IMR-90 (cell line): ENCODE data around the gene ARRB1. TPM values are rescaled to one million over a fixed set of nuclear protein-coding genes. Genes with fewer than 3 reads are reported as not detected.
A peak's percentile ranks its signal among the peaks of the same experiment; 100 is the strongest.

Experiments used
- ATAC-seq: fragments of 200-7000 bp; cut with Tn5 transposase; 2 replicates; pipeline ENCODE4 v1.9.1; 2020; ENCODE audit warnings: low read depth, mild to moderate bottlenecking, moderate library complexity
- BruUV-seq: library from RNA; stranded (reverse); fragments of 400-500 nt; replicated peaks from 2 replicates; lab custom pipeline; 2021; lab: Mats Ljungman, UMichigan
- CTCF ChIA-PET: fragments of 300-600 bp; formaldehyde crosslinking; extraction: SDS; loops from one replicate; lab custom pipeline; 2021; ENCODE audit warnings: antibody characterized with exemption; lab: Yijun Ruan, JAX
- POLR2A ChIA-PET: fragments of 300-600 bp; sonication (Branson Sonifier 250); formaldehyde crosslinking; loops from one replicate; lab custom pipeline; 2022; ENCODE audit warnings: antibody characterized with exemption; ENCODE audit not compliant: unreplicated experiment; lab: Charles Lee
- DNase-seq: peaks from one replicate; pipeline ENCODE4 v3.0.0; 2013
- H2AFZ ChIP-seq: replicated peaks from 2 replicates; pipeline ENCODE3; 2013; ENCODE audit warnings: low read length, mild to moderate bottlenecking; ENCODE audit not compliant: poor library complexity
- H2AK5ac ChIP-seq: 2 replicates; pipeline ENCODE4 v1.6.1; 2013; ENCODE audit warnings: low read depth, low read length, inconsistent platforms
- H2AK9ac ChIP-seq: replicated peaks from 2 replicates; pipeline ENCODE3; 2013; ENCODE audit warnings: mild to moderate bottlenecking, low read depth, low read length, moderate library complexity; ENCODE audit not compliant: poor library complexity
- H2BK120ac ChIP-seq: 2 replicates; pipeline ENCODE4 v1.6.1; 2013; ENCODE audit warnings: low read depth, low read length, inconsistent platforms
- H2BK15ac ChIP-seq: 3 replicates; pipeline ENCODE4 v1.6.1; 2013; ENCODE audit warnings: low read depth, low read length, inconsistent platforms
- H2BK20ac ChIP-seq: 2 replicates; pipeline ENCODE4 v1.6.1; 2013; ENCODE audit warnings: low read depth, mild to moderate bottlenecking, inconsistent platforms, low read length, moderate library complexity
- H2BK5ac ChIP-seq: 2 replicates; pipeline ENCODE4 v1.6.1; 2013; ENCODE audit warnings: mild to moderate bottlenecking, low read depth, low read length, inconsistent platforms; ENCODE audit not compliant: poor library complexity, severe bottlenecking
- H3K14ac ChIP-seq: replicated peaks from 2 replicates; pipeline ENCODE4 v1.6.1; 2013; ENCODE audit warnings: low read depth, low read length, inconsistent platforms
- H3K18ac ChIP-seq: 2 replicates; pipeline ENCODE4 v1.6.1; 2013; ENCODE audit warnings: low read depth, low read length, control low read depth
- H3K23ac ChIP-seq: 2 replicates; pipeline ENCODE4 v1.6.1; 2013; ENCODE audit warnings: low read depth, low read length, inconsistent platforms
- H3K27ac ChIP-seq: 2 replicates; pipeline ENCODE4 v1.5.1; 2013; ENCODE audit warnings: mild to moderate bottlenecking, control low read depth, low read length; ENCODE audit not compliant: insufficient read depth
- H3K27me3 ChIP-seq: 2 replicates; pipeline ENCODE4 v1.6.1; 2013; ENCODE audit warnings: low read length; ENCODE audit not compliant: control insufficient read depth, insufficient read depth
- H3K36me3 ChIP-seq: 2 replicates; pipeline ENCODE4 v1.6.1; 2013; ENCODE audit warnings: low read length, mixed read lengths; ENCODE audit not compliant: control insufficient read depth, insufficient read depth
- H3K4ac ChIP-seq: 2 replicates; pipeline ENCODE4 v1.6.1; 2013; ENCODE audit warnings: low read depth, low read length, inconsistent platforms
- H3K4me1 ChIP-seq: 2 replicates; pipeline ENCODE4 v1.6.1; 2013; ENCODE audit warnings: low read length, mixed read lengths; ENCODE audit not compliant: control insufficient read depth, insufficient read depth
- H3K4me2 ChIP-seq: 2 replicates; pipeline ENCODE4 v1.6.1; 2013; ENCODE audit warnings: low read depth, mild to moderate bottlenecking, control low read depth, low read length, moderate library complexity
- H3K4me3 ChIP-seq: 2 replicates; pipeline ENCODE4 v1.5.1; 2013; ENCODE audit warnings: low read depth, mild to moderate bottlenecking, control low read depth, low read length, moderate library complexity; ENCODE audit not compliant: insufficient read depth
- H3K56ac ChIP-seq: 2 replicates; pipeline ENCODE4 v1.6.1; 2013; ENCODE audit warnings: low read length, inconsistent platforms; ENCODE audit not compliant: insufficient read depth; ENCODE audit errors: extremely low read depth
- H3K79me1 ChIP-seq, 2 experiments: 2 replicates each; pipeline ENCODE4 v1.6.1; 2013; ENCODE audit warnings: low read length in 2 of 2, inconsistent platforms in 1 of 2, low read depth in 1 of 2
- H3K9ac ChIP-seq: 2 replicates; pipeline ENCODE4 v1.6.1; 2013; ENCODE audit warnings: low read depth, low read length, control low read depth
- H3K9me1 ChIP-seq: 2 replicates; pipeline ENCODE4 v1.6.1; 2013; ENCODE audit warnings: low read length, inconsistent platforms; ENCODE audit not compliant: insufficient read depth
- H3K9me3 ChIP-seq: 2 replicates; pipeline ENCODE4 v1.6.1; 2013; ENCODE audit warnings: low read length; ENCODE audit not compliant: control insufficient read depth, insufficient read depth
- H4K20me1 ChIP-seq: 2 replicates; pipeline ENCODE4 v1.6.1; 2013; ENCODE audit warnings: low read length, inconsistent platforms; ENCODE audit not compliant: insufficient read depth
- H4K5ac ChIP-seq: 2 replicates; pipeline ENCODE4 v1.6.1; 2013; ENCODE audit warnings: mild to moderate bottlenecking, low read depth, low read length, control low read depth
- H4K8ac ChIP-seq, 2 experiments: 2 replicates each; pipeline ENCODE4 v1.6.1; 2013; ENCODE audit warnings: low read depth in 2 of 2, low read length in 2 of 2, control low read depth in 1 of 2, inconsistent platforms in 1 of 2
- H4K91ac ChIP-seq: 2 replicates; pipeline ENCODE4 v1.6.1; 2013; ENCODE audit warnings: low read depth, low read length, inconsistent platforms; ENCODE audit not compliant: insufficient read depth
- BHLHE40 ChIP-seq: fragments of 150-350 bp; IDR thresholded peaks from 2 replicates; pipeline ENCODE4 v1.6.1; 2016; ENCODE audit warnings: mild to moderate bottlenecking, low read depth, low read length
- CEBPB ChIP-seq: IDR thresholded peaks from 2 replicates; pipeline ENCODE4 v1.6.1; 2012; ENCODE audit warnings: low read depth, low read length, improper control_type of control experiment
- CHD1 ChIP-seq: IDR thresholded peaks from 2 replicates; pipeline ENCODE4 v1.6.1; 2012; ENCODE audit warnings: low read depth, low read length, improper control_type of control experiment
- CTCF ChIP-seq: conservative IDR thresholded peaks from 2 replicates; pipeline ENCODE4 v1.5.1; 2012; ENCODE audit warnings: mild to moderate bottlenecking, low read depth, low read length, improper control_type of control experiment
- ELK1 ChIP-seq: fragments of 150-350 bp; IDR thresholded peaks from 2 replicates; pipeline ENCODE4 v1.6.1; 2016; ENCODE audit warnings: low read depth, mild to moderate bottlenecking, low read length, moderate library complexity, borderline replicate concordance
- FOS ChIP-seq: fragments of 150-350 bp; IDR thresholded peaks from 2 replicates; pipeline ENCODE4 v1.6.1; 2016; ENCODE audit warnings: low read depth, low read length
- MAFK ChIP-seq: IDR thresholded peaks from 2 replicates; pipeline ENCODE4 v1.6.1; 2012; ENCODE audit warnings: low read depth, low read length, improper control_type of control experiment
- MAZ ChIP-seq: IDR thresholded peaks from 2 replicates; pipeline ENCODE4 v1.6.1; 2012; ENCODE audit warnings: low read depth, mild to moderate bottlenecking, low read length, improper control_type of control experiment, moderate library complexity, borderline replicate concordance
- MXI1 ChIP-seq: IDR thresholded peaks from 2 replicates; pipeline ENCODE4 v1.6.1; 2012; ENCODE audit warnings: low read depth, mild to moderate bottlenecking, low read length, moderate library complexity, borderline replicate concordance
- NFE2L2 ChIP-seq: fragments of 150-350 bp; IDR thresholded peaks from 2 replicates; pipeline ENCODE4 v1.6.1; 2016; ENCODE audit warnings: low read depth, mild to moderate bottlenecking, low read length
- POLR2A ChIP-seq: IDR thresholded peaks from 2 replicates; pipeline ENCODE4 v1.6.1; 2012; ENCODE audit warnings: mild to moderate bottlenecking, low read depth, low read length
- RAD21 ChIP-seq: IDR thresholded peaks from 2 replicates; pipeline ENCODE4 v1.6.1; 2012; ENCODE audit warnings: low read length, improper control_type of control experiment
- RCOR1 ChIP-seq: IDR thresholded peaks from 2 replicates; pipeline ENCODE4 v1.6.1; 2012; ENCODE audit warnings: mild to moderate bottlenecking, low read length, improper control_type of control experiment; ENCODE audit not compliant: insufficient replicate concordance
- RFX5 ChIP-seq: IDR thresholded peaks from 2 replicates; pipeline ENCODE4 v1.8.0; 2012; ENCODE audit warnings: low read depth, mild to moderate bottlenecking, low read length, moderate library complexity
- SMC3 ChIP-seq: fragments of 150-350 bp; IDR thresholded peaks from 2 replicates; pipeline ENCODE4 v1.6.1; 2016; ENCODE audit warnings: low read depth, mild to moderate bottlenecking, antibody characterized with exemption, low read length, moderate library complexity
- USF2 ChIP-seq: fragments of 150-350 bp; IDR thresholded peaks from 2 replicates; pipeline ENCODE4 v1.6.1; 2017; ENCODE audit warnings: mild to moderate bottlenecking, antibody characterized with exemption, low read length, low read depth
- WGBS, 2 experiments: methylation state at CpG; one replicate each; pipeline versions ENCODE4 v1.1.5 to v1.1.7; 2013; ENCODE audit warnings: missing lambda C conversion rate in 2 of 2; ENCODE audit not compliant: insufficient read length in 1 of 2; ENCODE audit errors: extremely low coverage in 2 of 2; 5-methylcytosine and 5-hydroxymethylcytosine counted together
- dilution Hi-C: fragments of 300-500 bp; cut with HindIII; formaldehyde crosslinking; loops from one replicate; pipeline ENCODE4 v1.14.3; 2018; ENCODE audit warnings: low sequenced_read_pairs; ENCODE audit not compliant: unreplicated experiment
- in situ Hi-C: fragments of 300-500 bp; cut with MboI; formaldehyde crosslinking; loops from 3 replicates; pipeline ENCODE4 v1.14.3; 2019; ENCODE audit warnings: low sequenced_read_pairs, inconsistent platforms, mixed read lengths
- intact Hi-C: fragments of 100-400 bp; cut with micrococcal nuclease; formaldehyde crosslinking; loops from 2 replicates; pipeline ENCODE4 v1.10.0; 2022
- polyA plus RNA-seq, 3 experiments: library from polyadenylated mRNA; depleted of rRNA; stranded (reverse); fragments of >200 nt; gene quantifications; 2 replicates each; pipeline ENCODE4 v1.2.3, GENCODE V29; 2012; ENCODE audit warnings: low replicate concordance in 1 of 3
- total RNA-seq: library from RNA; depleted of rRNA; stranded (reverse); fragments of >200 nt; gene quantifications from 2 replicates; pipeline ENCODE4 v1.2.3, GENCODE V29; 2012

Gene ARRB1
- total and polyA plus RNA-seq, 2 of the 4 experiments (the other 2 are of a cell fraction), result 11.0 to 17.4 TPM

- Histone ChIP-seq H2AK9ac (no peak overlapping the region), H3K14ac (peak overlapping the region; percentile 3; the same call in 1 of the 2 replicates), H4K20me1 (peaks cover 20% of the 10 kb centered on the region), H3K4me1 (peaks cover 51% of the 10 kb centered on the region), H3K79me1 (peaks cover 0 to 31% of the 10 kb centered on the region in 2 experiments; a peak in 2 of 4 replicates), H3K4me2 (no peak overlapping the region), H4K5ac (no peak overlapping the region), H3K9ac (no peak overlapping the region), H4K91ac (0 out of 2 replicates have a peak overlapping the region, but pooled peaks have one; percentile 60), H3K23ac (no peak overlapping the region), H2BK5ac (no peak overlapping the region), H2AFZ (no peak overlapping the region), H2BK20ac (0 out of 2 replicates have a peak overlapping the region, but pooled peaks have one; percentile 54), H3K27me3 (no peaks in the 10 kb centered on the region), H2BK15ac (no peak overlapping the region), H3K36me3 (no peaks in the 10 kb centered on the region), H3K4ac (peak overlapping the region; percentile 12), H3K9me1 (peaks cover 36% of the 10 kb centered on the region), H3K27ac (no peak overlapping the region), H3K9me3 (no peaks in the 10 kb centered on the region), H3K56ac (no peak overlapping the region), H2BK120ac (peak overlapping the region; percentile 10; the same call in 1 of the 2 replicates), H2AK5ac (peak overlapping the region; percentile 64), H4K8ac (0 out of 4 replicates have a peak overlapping the region, but pooled peaks of 1 of the 2 experiments have one; percentile 33), H3K18ac (no peak overlapping the region), H3K4me3 (no peak overlapping the region)
- ChIA-PET POLR2A (no interaction called here), CTCF (interaction anchor here (1.1 kb wide), 1 partner anchor 16 kb away, joined by 3 read pairs; no protein-coding TSS in a partner anchor)
- no peak for DNase-seq
- dilution Hi-C loops (no loop called here), in situ Hi-C loops (no loop called here), intact Hi-C loops (no loop called here)
- no peak for ATAC-seq
- WGBS, 2 experiments, result 100% methylated on average over 1 of the region's 4 CpGs; no CpG with 5 or more reads in 1 of the 2 experiments
- BruUV-seq, result no TSS peak
- TF ChIP-seq RAD21 (no peak), CHD1 (no peak), BHLHE40 (no peak), SMC3 (no peak), MXI1 (no peak), MAZ (no peak), CTCF (no peak), RCOR1 (no peak), CEBPB (no peak), ELK1 (no peak), USF2 (no peak), FOS (no peak), NFE2L2 (no peak), MAFK (no peak), POLR2A (no peak), RFX5 (no peak)
Measured at GRCh38 chr11:75346296-75346695, 5.2 kb downstream of the ARRB1 start.
